ENCODE data around the gene CLTC. TPM values are rescaled to one million over a fixed set of nuclear protein-coding genes. Genes with fewer than 3 reads are reported as not detected.

Gene CLTC
- total RNA-seq, 1 experiment from 2014 or later = 212 TPM

DNA sequence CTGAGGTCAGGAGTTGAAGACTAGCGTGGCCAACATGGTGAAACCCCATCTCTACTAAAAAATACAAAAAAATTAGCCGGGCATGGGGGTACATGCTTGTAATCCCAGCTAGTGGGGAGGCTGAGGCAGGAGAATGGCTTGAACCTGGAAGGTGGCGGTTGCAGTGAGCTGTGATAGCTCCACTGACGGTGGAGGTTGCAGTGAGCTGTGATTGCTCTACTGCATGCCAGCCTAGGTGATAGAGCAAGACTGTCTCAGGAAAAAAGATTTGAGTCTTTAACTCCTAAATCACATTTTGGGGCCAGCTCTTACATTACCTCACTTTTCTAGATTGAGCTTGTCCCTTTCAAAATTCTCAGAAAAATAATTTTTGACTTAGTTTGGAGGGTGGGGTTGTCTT lies 102.9 kb downstream of the CLTC start:
- CTCF ChIA-PET = no interaction called here
- TF ChIP-seq, protein P1, sequence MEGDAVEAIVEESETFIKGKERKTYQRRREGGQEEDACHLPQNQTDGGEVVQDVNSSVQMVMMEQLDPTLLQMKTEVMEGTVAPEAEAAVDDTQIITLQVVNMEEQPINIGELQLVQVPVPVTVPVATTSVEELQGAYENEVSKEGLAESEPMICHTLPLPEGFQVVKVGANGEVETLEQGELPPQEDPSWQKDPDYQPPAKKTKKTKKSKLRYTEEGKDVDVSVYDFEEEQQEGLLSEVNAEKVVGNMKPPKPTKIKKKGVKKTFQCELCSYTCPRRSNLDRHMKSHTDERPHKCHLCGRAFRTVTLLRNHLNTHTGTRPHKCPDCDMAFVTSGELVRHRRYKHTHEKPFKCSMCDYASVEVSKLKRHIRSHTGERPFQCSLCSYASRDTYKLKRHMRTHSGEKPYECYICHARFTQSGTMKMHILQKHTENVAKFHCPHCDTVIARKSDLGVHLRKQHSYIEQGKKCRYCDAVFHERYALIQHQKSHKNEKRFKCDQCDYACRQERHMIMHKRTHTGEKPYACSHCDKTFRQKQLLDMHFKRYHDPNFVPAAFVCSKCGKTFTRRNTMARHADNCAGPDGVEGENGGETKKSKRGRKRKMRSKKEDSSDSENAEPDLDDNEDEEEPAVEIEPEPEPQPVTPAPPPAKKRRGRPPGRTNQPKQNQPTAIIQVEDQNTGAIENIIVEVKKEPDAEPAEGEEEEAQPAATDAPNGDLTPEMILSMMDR (IDR thresholded peaks at IDR 0.05; ENCODE audit: unreplicated experiment) = no peak
- no peaks in the 10 kb centered on the region for H3K36me3 Mint-ChIP-seq (ENCODE audit: insufficient read depth, unreplicated experiment)
- H3K27ac Mint-ChIP-seq (ENCODE audit: unreplicated experiment) = no peak overlapping the region
- H3K4me1 Mint-ChIP-seq (ENCODE audit: low read depth, unreplicated experiment) = peaks cover 13% of the 10 kb centered on the region
- no TSS peak for BruUV-seq (replicated peaks)
- no peak for DNase-seq
- intact Hi-C loops (cut with micrococcal nuclease; ENCODE audit: unreplicated experiment) = no loop called here
- H3K27me3 Mint-ChIP-seq (ENCODE audit: unreplicated experiment) = no peaks in the 10 kb centered on the region
- H3K4me3 Mint-ChIP-seq (ENCODE audit: low read depth, unreplicated experiment) = no peak overlapping the region
- no peaks in the 10 kb centered on the region for H3K9me3 Mint-ChIP-seq (ENCODE audit: low read depth, unreplicated experiment)

DNA sequence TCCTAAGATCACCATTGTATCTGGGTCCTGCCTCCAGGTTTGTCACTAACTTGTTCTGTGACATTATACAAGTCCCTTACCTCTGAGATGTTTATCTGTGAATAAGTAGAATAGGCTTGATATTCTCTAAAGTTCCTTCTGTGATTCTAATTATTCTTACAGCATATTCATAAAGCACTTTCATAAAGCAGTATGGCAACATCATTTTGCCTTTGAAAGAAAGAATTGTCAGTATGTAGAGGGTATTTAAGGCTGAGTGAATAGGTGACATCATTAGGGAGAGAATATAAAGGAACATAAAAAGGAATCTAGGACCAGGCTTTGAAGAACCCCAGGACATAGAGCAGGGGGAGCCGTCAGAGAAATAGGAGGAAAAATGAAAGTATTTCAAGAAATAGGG lies 103.3 kb downstream of the CLTC start:
- BruUV-seq (replicated peaks) = no TSS peak
- Mint-ChIP-seq H3K4me3 (ENCODE audit: low read depth, unreplicated experiment) (peak overlapping the region; percentile 11), H3K9me3 (ENCODE audit: low read depth, unreplicated experiment) (no peaks in the 10 kb centered on the region), H3K4me1 (ENCODE audit: low read depth, unreplicated experiment) (peaks cover 13% of the 10 kb centered on the region), H3K27ac (ENCODE audit: unreplicated experiment) (peak overlapping the region; percentile 15), H3K36me3 (ENCODE audit: insufficient read depth, unreplicated experiment) (no peaks in the 10 kb centered on the region), H3K27me3 (ENCODE audit: unreplicated experiment) (no peaks in the 10 kb centered on the region)
- CTCF ChIA-PET = no interaction called here
- intact Hi-C loops (cut with micrococcal nuclease; ENCODE audit: unreplicated experiment) = no loop called here
- TF ChIP-seq, protein P1 (IDR thresholded peaks at IDR 0.05; ENCODE audit: unreplicated experiment) = no peak
- no peak for DNase-seq

DNA sequence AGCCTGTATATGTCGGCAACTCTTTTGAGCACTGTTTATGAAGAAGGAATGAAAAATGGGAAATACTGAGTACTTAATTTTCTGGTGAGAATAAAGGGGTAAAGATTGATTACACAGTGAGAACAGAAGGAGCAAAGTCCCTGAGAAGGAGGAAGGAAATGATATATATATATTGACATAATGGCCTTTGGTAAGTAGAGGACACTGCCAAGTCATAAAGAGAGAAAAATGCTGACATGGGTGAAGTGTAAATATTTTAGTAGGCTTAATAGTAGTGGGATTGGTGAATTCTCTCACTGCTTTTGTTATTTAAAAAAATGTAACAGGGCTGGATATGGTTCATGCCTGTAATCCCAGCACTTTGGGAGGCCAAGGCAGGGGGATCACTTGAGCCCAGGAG lies 103.9 kb downstream of the CLTC start:
- Mint-ChIP-seq H3K36me3 (ENCODE audit: insufficient read depth, unreplicated experiment) (no peaks in the 10 kb centered on the region), H3K27me3 (ENCODE audit: unreplicated experiment) (no peaks in the 10 kb centered on the region), H3K4me3 (ENCODE audit: low read depth, unreplicated experiment) (peak overlapping the region; percentile 11), H3K4me1 (ENCODE audit: low read depth, unreplicated experiment) (peaks cover 16% of the 10 kb centered on the region), H3K27ac (ENCODE audit: unreplicated experiment) (peak overlapping the region; percentile 15), H3K9me3 (ENCODE audit: low read depth, unreplicated experiment) (no peaks in the 10 kb centered on the region)
- BruUV-seq (replicated peaks) = no TSS peak
- intact Hi-C loops (cut with micrococcal nuclease; ENCODE audit: unreplicated experiment) = no loop called here
- CTCF ChIA-PET = no interaction called here
- TF ChIP-seq, protein P1 (IDR thresholded peaks at IDR 0.05; ENCODE audit: unreplicated experiment) = no peak
- no peak for DNase-seq

DNA sequence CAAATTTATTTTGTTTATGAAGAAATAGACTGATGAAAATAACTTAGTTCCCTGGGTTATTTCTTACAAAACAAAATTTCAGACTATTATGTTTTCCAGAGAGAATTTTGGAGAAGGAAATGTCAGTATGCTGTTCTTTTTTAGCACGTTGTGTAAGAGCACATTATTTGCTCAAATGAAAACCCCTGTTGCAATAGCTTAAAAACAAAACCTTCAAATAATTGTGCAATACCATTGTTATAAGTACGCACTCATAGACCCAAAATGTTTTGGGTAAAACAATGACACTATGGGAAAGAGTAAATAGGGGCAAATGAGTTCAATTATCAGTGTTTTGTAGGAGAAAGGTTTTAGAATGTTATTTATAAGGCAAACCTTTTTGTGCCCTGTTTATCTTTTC lies 106.0 kb downstream of the CLTC start:
- Mint-ChIP-seq H3K4me3 (ENCODE audit: low read depth, unreplicated experiment) (no peak overlapping the region), H3K36me3 (ENCODE audit: insufficient read depth, unreplicated experiment) (no peaks in the 10 kb centered on the region), H3K9me3 (ENCODE audit: low read depth, unreplicated experiment) (no peaks in the 10 kb centered on the region), H3K27ac (ENCODE audit: unreplicated experiment) (no peak overlapping the region), H3K4me1 (ENCODE audit: low read depth, unreplicated experiment) (peaks cover 18% of the 10 kb centered on the region), H3K27me3 (ENCODE audit: unreplicated experiment) (no peaks in the 10 kb centered on the region)
- no TSS peak for BruUV-seq (replicated peaks)
- CTCF ChIA-PET = interaction anchor here (0.5 kb wide), 1 partner anchor 30 kb away, joined by 4 read pairs; no protein-coding TSS in a partner anchor
- no peak for DNase-seq
- intact Hi-C loops (cut with micrococcal nuclease; ENCODE audit: unreplicated experiment) = no loop called here
- TF ChIP-seq, protein P1 (IDR thresholded peaks at IDR 0.05; ENCODE audit: unreplicated experiment) = no peak
